CD8-positive, alpha-beta memory T cell (primary cell): ENCODE measurements around the gene XG. TPM values are rescaled to one million over a fixed set of nuclear protein-coding genes. Genes with fewer than 3 reads are reported as not detected.

ENCODE experiments used
- CTCF ChIA-PET: fragments of 350-600 bp; sonication (Branson Sonifier 250); formaldehyde crosslinking; loops from one replicate; lab custom pipeline; 2021; ENCODE audit warnings: antibody characterized with exemption; lab: Charles Lee
- POLR2A ChIA-PET: fragments of 350-600 bp; sonication (Branson Sonifier 250); formaldehyde crosslinking; loops from one replicate; lab custom pipeline; 2021; ENCODE audit warnings: antibody characterized with exemption; lab: Charles Lee
- DNase-seq, 5 donors: peaks; one replicate each; pipeline versions ENCODE4 v3.0.0 to v3.0.0-alpha.2; 2020 to 2022; ENCODE audit warnings: mixed read lengths in 1 of 5
- H3K27ac ChIP-seq: one replicate; pipeline ENCODE4 v1.7.0; 2013; ENCODE audit warnings: low read depth, mild to moderate bottlenecking, low read length, moderate library complexity
- H3K27me3 ChIP-seq: 2 replicates; pipeline ENCODE4 v1.7.0; 2013; ENCODE audit warnings: low read length, mild to moderate bottlenecking; ENCODE audit not compliant: insufficient read depth, poor library complexity, severe bottlenecking
- H3K36me3 ChIP-seq: 2 replicates; pipeline ENCODE4 v1.7.0; 2013; ENCODE audit warnings: mild to moderate bottlenecking, low read length, moderate library complexity; ENCODE audit not compliant: insufficient read depth
- H3K4me1 ChIP-seq: 2 replicates; pipeline ENCODE4 v1.7.0; 2013; ENCODE audit warnings: mild to moderate bottlenecking, low read length, moderate library complexity; ENCODE audit not compliant: insufficient read depth
- H3K4me3 ChIP-seq: 2 replicates; pipeline ENCODE4 v1.7.0; 2013; ENCODE audit warnings: mild to moderate bottlenecking, low read length
- H3K9me3 ChIP-seq: 2 replicates; pipeline ENCODE4 v1.7.0; 2013; ENCODE audit warnings: mild to moderate bottlenecking, low read length
- H3K27ac Mint-ChIP-seq, 8 donors: one replicate each; pipeline ENCODE4 v1.8.0; 2020 to 2021; ENCODE audit warnings: mixed read lengths in 8 of 8, mild to moderate bottlenecking in 6 of 8, inconsistent platforms in 3 of 8, moderate library complexity in 3 of 8
- H3K27me3 Mint-ChIP-seq, 2 donors: one replicate each; pipeline ENCODE4 v1.8.0; 2020 to 2021; ENCODE audit warnings: mixed read lengths in 2 of 2, mild to moderate bottlenecking in 1 of 2, moderate library complexity in 1 of 2
- H3K36me3 Mint-ChIP-seq, 3 donors: one replicate each; pipeline ENCODE4 v1.8.0; 2020 to 2021; ENCODE audit warnings: mixed read lengths in 3 of 3, inconsistent platforms in 1 of 3, mild to moderate bottlenecking in 1 of 3
- H3K4me1 Mint-ChIP-seq, 3 donors: one replicate each; pipeline ENCODE4 v1.8.0; 2020 to 2021; ENCODE audit warnings: mixed read lengths in 3 of 3, inconsistent platforms in 1 of 3, mild to moderate bottlenecking in 1 of 3
- H3K4me3 Mint-ChIP-seq, 7 donors: one replicate each; pipeline ENCODE4 v1.8.0; 2020 to 2021; ENCODE audit warnings: mixed read lengths in 7 of 7, mild to moderate bottlenecking in 6 of 7, moderate library complexity in 4 of 7, inconsistent platforms in 2 of 7
- H3K9me3 Mint-ChIP-seq, 5 donors: one replicate each; pipeline ENCODE4 v1.8.0; 2020 to 2022; ENCODE audit warnings: mixed read lengths in 5 of 5, mild to moderate bottlenecking in 3 of 5, moderate library complexity in 2 of 5, inconsistent platforms in 1 of 5
- polyA plus RNA-seq: library from polyadenylated mRNA; unstranded; fragments of 300-500 nt; fragmentation: Illumina TruSeq; gene quantifications from one replicate; pipeline ENCODE4 v1.2.3, GENCODE V29; 2021
- total RNA-seq, 2 experiments: library from RNA; stranded (reverse); gene quantifications; one replicate each; pipeline ENCODE4 v1.2.3, GENCODE V29; 2021

XG gene
- total and polyA plus RNA-seq, 3 experiments from 2014 or later = not detected

GRCh38 chrX:2831471-2832228 is 79.8 kb downstream of the XG start:
- ChIA-PET POLR2A (no interaction called here), CTCF (no interaction called here)
- no peaks in the 10 kb centered on the region for H3K4me1 ChIP-seq
- H3K9me3 ChIP-seq = no peaks in the 10 kb centered on the region
- peaks cover 0 to 7% (median 0%) of the 10 kb centered on the region in 3 donors for H3K36me3 Mint-ChIP-seq
- H3K9me3 Mint-ChIP-seq = peaks cover 0 to 8% (median 5%) of the 10 kb centered on the region in 5 donors
- H3K27ac Mint-ChIP-seq = no peak overlapping the region
- H3K4me1 Mint-ChIP-seq = no peaks in the 10 kb centered on the region
- peak overlapping the region in 1 of 7 donors; percentile 55 for H3K4me3 Mint-ChIP-seq
- peaks cover 26 to 32% of the 10 kb centered on the region in 2 donors for H3K27me3 Mint-ChIP-seq
- H3K27me3 ChIP-seq = no peaks in the 10 kb centered on the region
- DNase-seq = no peak
- no peak overlapping the region for H3K4me3 ChIP-seq
- no peaks in the 10 kb centered on the region for H3K36me3 ChIP-seq
- no peak overlapping the region for H3K27ac ChIP-seq

GRCh38 chrX:2837961-2838360 is 86.1 kb downstream of the XG start:
- H3K4me1 Mint-ChIP-seq = no peaks in the 10 kb centered on the region
- H3K36me3 Mint-ChIP-seq = peaks cover 0 to 12% (median 0%) of the 10 kb centered on the region in 3 donors
- Histone ChIP-seq H3K9me3 (no peaks in the 10 kb centered on the region), H3K4me1 (no peaks in the 10 kb centered on the region), H3K27me3 (no peaks in the 10 kb centered on the region), H3K4me3 (no peak overlapping the region), H3K27ac (no peak overlapping the region), H3K36me3 (no peaks in the 10 kb centered on the region)
- peaks cover 9 to 37% (median 16%) of the 10 kb centered on the region in 5 donors for H3K9me3 Mint-ChIP-seq
- DNase-seq = no peak
- no peak overlapping the region for H3K27ac Mint-ChIP-seq
- ChIA-PET CTCF (no interaction called here), POLR2A (no interaction called here)
- H3K27me3 Mint-ChIP-seq = peaks cover 15 to 37% of the 10 kb centered on the region in 2 donors
- H3K4me3 Mint-ChIP-seq = no peak overlapping the region

- CTCF ChIA-PET = no interaction called here
Measured at GRCh38 chrX:2840961-2841360, 89.1 kb downstream of the XG start.

GRCh38 chrX:2841537-2841936 is 89.7 kb downstream of the XG start:
- no peaks in the 10 kb centered on the region for H3K36me3 ChIP-seq
- POLR2A ChIA-PET = no interaction called here
- CTCF ChIA-PET = no interaction called here
- H3K4me3 ChIP-seq = no peak overlapping the region
- H3K27me3 ChIP-seq = no peaks in the 10 kb centered on the region
- H3K9me3 Mint-ChIP-seq = peaks cover 8 to 29% (median 12%) of the 10 kb centered on the region in 5 donors
- H3K27me3 Mint-ChIP-seq = peaks cover 10 to 19% of the 10 kb centered on the region in 2 donors
- H3K36me3 Mint-ChIP-seq = peaks cover 0 to 5% (median 0%) of the 10 kb centered on the region in 3 donors
- H3K27ac ChIP-seq = no peak overlapping the region
- no peak for DNase-seq
- no peaks in the 10 kb centered on the region for H3K9me3 ChIP-seq
- H3K4me1 Mint-ChIP-seq = no peaks in the 10 kb centered on the region
- H3K4me3 Mint-ChIP-seq = no peak overlapping the region
- H3K27ac Mint-ChIP-seq = no peak overlapping the region
- H3K4me1 ChIP-seq = no peaks in the 10 kb centered on the region

More at GRCh38 chrX:2840961-2841360, 89.1 kb downstream of the XG start:
- peaks cover 8 to 31% (median 14%) of the 10 kb centered on the region in 5 donors for H3K9me3 Mint-ChIP-seq
- H3K27me3 Mint-ChIP-seq = peaks cover 12 to 20% of the 10 kb centered on the region in 2 donors
- H3K27ac Mint-ChIP-seq = no peak overlapping the region
- DNase-seq = no peak
- Histone ChIP-seq H3K9me3 (no peaks in the 10 kb centered on the region), H3K4me3 (no peak overlapping the region), H3K36me3 (no peaks in the 10 kb centered on the region), H3K27me3 (no peaks in the 10 kb centered on the region), H3K4me1 (no peaks in the 10 kb centered on the region), H3K27ac (no peak overlapping the region)
- POLR2A ChIA-PET = no interaction called here
- peaks cover 0 to 8% (median 0%) of the 10 kb centered on the region in 3 donors for H3K36me3 Mint-ChIP-seq
- no peak overlapping the region for H3K4me3 Mint-ChIP-seq
- H3K4me1 Mint-ChIP-seq = no peaks in the 10 kb centered on the region

GRCh38 chrX:2846992-2847391 is 95.2 kb downstream of the XG start:
- CTCF ChIA-PET = no interaction called here
- Mint-ChIP-seq H3K9me3 (no peaks in the 10 kb centered on the region), H3K36me3 (no peaks in the 10 kb centered on the region)

GRCh38 chrX:2848871-2849301 is 97.0 kb downstream of the XG start:
- H3K27ac Mint-ChIP-seq = no peak overlapping the region
- ChIA-PET CTCF (no interaction called here), POLR2A (no interaction called here)
- Histone ChIP-seq H3K4me3 (no peak overlapping the region), H3K27me3 (no peaks in the 10 kb centered on the region), H3K27ac (no peak overlapping the region), H3K4me1 (no peaks in the 10 kb centered on the region), H3K9me3 (no peaks in the 10 kb centered on the region), H3K36me3 (no peaks in the 10 kb centered on the region)
- peaks cover 0 to 3% (median 0%) of the 10 kb centered on the region in 5 donors for H3K9me3 Mint-ChIP-seq
- DNase-seq = no peak
- no peaks in the 10 kb centered on the region for H3K36me3 Mint-ChIP-seq
- no peak overlapping the region for H3K4me3 Mint-ChIP-seq
- peaks cover 0 to 5% of the 10 kb centered on the region in 2 donors for H3K27me3 Mint-ChIP-seq
- no peaks in the 10 kb centered on the region for H3K4me1 Mint-ChIP-seq

More at GRCh38 chrX:2846992-2847391, 95.2 kb downstream of the XG start:
- no peaks in the 10 kb centered on the region for H3K36me3 ChIP-seq
- H3K27me3 ChIP-seq = no peaks in the 10 kb centered on the region
- H3K27ac ChIP-seq = no peak overlapping the region
- POLR2A ChIA-PET = no interaction called here
- no peak for DNase-seq
- peaks cover under 1 to 5% of the 10 kb centered on the region in 2 donors for H3K27me3 Mint-ChIP-seq
- no peak overlapping the region for H3K4me3 Mint-ChIP-seq
- H3K4me1 Mint-ChIP-seq = no peaks in the 10 kb centered on the region
- H3K4me3 ChIP-seq = no peak overlapping the region
- no peaks in the 10 kb centered on the region for H3K9me3 ChIP-seq
- H3K4me1 ChIP-seq = no peaks in the 10 kb centered on the region
- no peak overlapping the region for H3K27ac Mint-ChIP-seq

- Histone ChIP-seq H3K36me3 (no peaks in the 10 kb centered on the region), H3K27ac (no peak overlapping the region), H3K4me3 (no peak overlapping the region), H3K4me1 (no peaks in the 10 kb centered on the region), H3K9me3 (no peaks in the 10 kb centered on the region), H3K27me3 (no peaks in the 10 kb centered on the region)
- peaks cover 0 to 4% (median 0%) of the 10 kb centered on the region in 5 donors for H3K9me3 Mint-ChIP-seq
- no peak overlapping the region for H3K4me3 Mint-ChIP-seq
- H3K36me3 Mint-ChIP-seq = no peaks in the 10 kb centered on the region
- DNase-seq = no peak
- ChIA-PET POLR2A (no interaction called here), CTCF (no interaction called here)
- H3K4me1 Mint-ChIP-seq = no peaks in the 10 kb centered on the region
- no peak overlapping the region for H3K27ac Mint-ChIP-seq
- H3K27me3 Mint-ChIP-seq = no peaks in the 10 kb centered on the region
Measured at GRCh38 chrX:2854918-2855317, 103.1 kb downstream of the XG start.

GRCh38 chrX:2855761-2856160 is 103.9 kb downstream of the XG start:
- no peaks in the 10 kb centered on the region for H3K27me3 ChIP-seq
- no peak overlapping the region for H3K4me3 ChIP-seq
- no peaks in the 10 kb centered on the region for H3K27me3 Mint-ChIP-seq
- H3K27ac ChIP-seq = no peak overlapping the region
- CTCF ChIA-PET = no interaction called here
- H3K9me3 Mint-ChIP-seq = peaks cover 0 to 4% (median 0%) of the 10 kb centered on the region in 5 donors
- POLR2A ChIA-PET = no interaction called here
- no peaks in the 10 kb centered on the region for H3K4me1 Mint-ChIP-seq
- no peaks in the 10 kb centered on the region for H3K36me3 Mint-ChIP-seq
- no peaks in the 10 kb centered on the region for H3K36me3 ChIP-seq
- no peaks in the 10 kb centered on the region for H3K4me1 ChIP-seq
- H3K9me3 ChIP-seq = no peaks in the 10 kb centered on the region
- no peak overlapping the region for H3K4me3 Mint-ChIP-seq
- H3K27ac Mint-ChIP-seq = no peak overlapping the region
- no peak for DNase-seq
